Suprapubic skin (tissue), 4 donors: ENCODE measurements around the gene NLRP1.

ENCODE experiments used
- POLR2A ChIP-seq, 2 donors: fragments of 450-650 bp; IDR thresholded peaks; one replicate each; pipeline ENCODE4 v1.6.1; 2017; ENCODE audit warnings: antibody characterized with exemption in 2 of 2, mild to moderate bottlenecking in 2 of 2, moderate library complexity in 2 of 2
- POLR2AphosphoS5 ChIP-seq, 3 donors: sonication (generic); formaldehyde crosslinking; IDR thresholded peaks; one replicate each; pipeline ENCODE4 v1.6.1; 2017; ENCODE audit warnings: antibody characterized with exemption in 3 of 3
- TF ChIP-seq, protein P1 (sequence below), 2 donors: fragments of 200-600 bp in 1 of 2; fragments of 450-650 bp in 1 of 2; sonication (generic) in 1 of 2; IDR thresholded peaks; one replicate each; pipeline ENCODE4 v1.5.1; 2016 to 2019; ENCODE audit warnings: antibody characterized with exemption in 2 of 2, mild to moderate bottlenecking in 1 of 2, moderate library complexity in 1 of 2

DNA sequence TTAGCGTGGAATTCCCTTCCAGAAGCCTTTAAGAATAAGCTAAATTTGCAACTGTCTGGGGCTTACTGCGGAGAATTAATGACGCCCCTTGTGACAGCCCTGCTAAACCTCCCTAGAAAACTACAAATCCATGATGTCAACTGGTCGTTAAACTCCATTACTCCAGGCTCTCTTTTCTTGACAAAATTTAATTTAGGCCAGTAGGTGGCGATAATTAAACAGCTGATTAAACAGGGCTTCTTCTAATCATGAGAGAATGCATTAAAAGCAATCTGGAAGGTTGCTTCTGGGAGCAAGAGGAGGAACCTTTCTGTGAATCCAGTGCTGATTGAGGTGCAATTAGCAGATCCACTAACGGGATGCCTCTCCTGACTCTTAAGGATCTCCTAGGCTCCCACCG lies 8.1 kb upstream of the NLRP1 start:
- TF ChIP-seq, protein P1, sequence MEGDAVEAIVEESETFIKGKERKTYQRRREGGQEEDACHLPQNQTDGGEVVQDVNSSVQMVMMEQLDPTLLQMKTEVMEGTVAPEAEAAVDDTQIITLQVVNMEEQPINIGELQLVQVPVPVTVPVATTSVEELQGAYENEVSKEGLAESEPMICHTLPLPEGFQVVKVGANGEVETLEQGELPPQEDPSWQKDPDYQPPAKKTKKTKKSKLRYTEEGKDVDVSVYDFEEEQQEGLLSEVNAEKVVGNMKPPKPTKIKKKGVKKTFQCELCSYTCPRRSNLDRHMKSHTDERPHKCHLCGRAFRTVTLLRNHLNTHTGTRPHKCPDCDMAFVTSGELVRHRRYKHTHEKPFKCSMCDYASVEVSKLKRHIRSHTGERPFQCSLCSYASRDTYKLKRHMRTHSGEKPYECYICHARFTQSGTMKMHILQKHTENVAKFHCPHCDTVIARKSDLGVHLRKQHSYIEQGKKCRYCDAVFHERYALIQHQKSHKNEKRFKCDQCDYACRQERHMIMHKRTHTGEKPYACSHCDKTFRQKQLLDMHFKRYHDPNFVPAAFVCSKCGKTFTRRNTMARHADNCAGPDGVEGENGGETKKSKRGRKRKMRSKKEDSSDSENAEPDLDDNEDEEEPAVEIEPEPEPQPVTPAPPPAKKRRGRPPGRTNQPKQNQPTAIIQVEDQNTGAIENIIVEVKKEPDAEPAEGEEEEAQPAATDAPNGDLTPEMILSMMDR (IDR thresholded peaks at IDR 0.05) = peak in 1 of 2 donors; percentile 38
- TF ChIP-seq POLR2A (IDR thresholded peaks at IDR 0.05) (no peak), POLR2AphosphoS5 (IDR thresholded peaks at IDR 0.05) (no peak)
